SIG-M5 (cell line): ENCODE results near the gene MS4A4A.

Experiments
- DNase-seq: peaks from one replicate; lab custom pipeline; 2025; lab: John Stamatoyannopoulos, UW

The MS4A4A gene

DNA sequence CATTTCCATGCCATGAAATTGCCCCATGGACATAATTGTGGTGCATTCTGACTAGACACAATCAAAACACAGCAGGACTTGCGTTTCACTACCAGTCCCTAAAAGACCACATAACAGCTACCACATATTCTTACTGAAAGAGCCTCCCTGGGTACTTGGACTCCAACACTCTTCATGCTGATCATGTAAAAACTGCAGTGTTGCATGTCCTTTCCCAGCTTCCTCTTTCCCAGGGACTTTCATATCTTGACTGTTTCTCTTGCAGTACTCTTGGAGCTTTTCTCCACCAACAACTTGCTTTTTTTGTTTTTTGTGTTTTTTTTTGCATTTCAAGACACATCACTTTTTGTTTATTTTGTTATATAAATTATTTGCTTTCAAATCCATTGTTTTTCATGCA, 69.5 kb downstream of the MS4A4A start:
- no peak for DNase-seq

DNA sequence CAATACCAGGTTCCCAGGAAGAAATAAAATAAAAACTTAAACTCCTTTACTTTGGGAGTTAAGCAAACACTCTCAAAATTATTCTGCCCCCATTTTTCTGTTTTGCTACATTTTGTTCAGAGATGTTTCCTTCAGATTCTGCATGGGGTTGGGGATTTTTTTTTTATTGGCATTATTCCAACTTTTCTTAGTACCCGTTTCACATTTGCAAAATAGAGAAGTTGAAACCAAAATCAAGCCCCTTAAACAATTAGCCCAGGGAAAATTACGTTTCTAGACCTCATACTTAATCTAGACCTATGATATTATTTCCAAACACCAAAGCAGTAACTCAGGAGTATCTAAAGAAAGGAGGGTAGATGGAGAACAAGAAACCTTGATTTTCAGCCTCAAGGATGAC, 77.3 kb downstream of the MS4A4A start:
- DNase-seq = no peak
